HepG2 (cell line): ENCODE data around the gene UGT2A3. TPM values are rescaled to one million over a fixed set of nuclear protein-coding genes. Genes with fewer than 3 reads are reported as not detected.

Experiments
- ATAC-seq: fragments of 200-7000 bp; cut with Tn5 transposase; 3 replicates; pipeline ENCODE4 v1.9.1; 2020; ENCODE audit warnings: mild to moderate bottlenecking, moderate library complexity
- BruUV-seq: library from RNA; stranded (reverse); fragments of 400-500 nt; replicated peaks from 2 replicates; lab custom pipeline; 2021; lab: Mats Ljungman, UMichigan
- CTCF ChIA-PET: fragments of 300-600 bp; formaldehyde crosslinking; extraction: SDS; loops from one replicate; lab custom pipeline; 2021; ENCODE audit warnings: low total read pairs, inconsistent platforms, low intra/inter-chr PET ratio; lab: Yijun Ruan, JAX
- POLR2A ChIA-PET: fragments of 350-600 bp; sonication (Branson Sonifier 250); formaldehyde crosslinking; loops from one replicate; lab custom pipeline; 2020; ENCODE audit warnings: antibody characterized with exemption, inconsistent platforms; lab: Yijun Ruan, JAX
- DNase-seq: peaks from one replicate; pipeline ENCODE4 v3.0.0-alpha.2; 2015; ENCODE audit warnings: low spot score
- FAIRE-seq: peaks from 3 replicates; lab custom pipeline; 2011; peaks lifted over from hg19 to GRCh38; lab: Jason Lieb, UNC
- H2AFZ ChIP-seq: one replicate; pipeline ENCODE4 v1.6.1; 2011; ENCODE audit warnings: low read length, inconsistent platforms
- H3K27ac ChIP-seq: fragments of 300-600 bp; 3 replicates; pipeline ENCODE4 v1.8.0; 2011; ENCODE audit warnings: mixed run types, mild to moderate bottlenecking, mixed read lengths, low read length, inconsistent platforms; ENCODE audit not compliant: insufficient read depth; ENCODE audit errors: extremely low read length
- H3K27me3 ChIP-seq, 2 experiments: fragments of 200-600 bp in 1 of 2; 2 replicates in 1 of 2; 3 replicates in 1 of 2; pipeline versions ENCODE4 v1.6.0 to v1.8.0; 2011; ENCODE audit warnings: low read length in 2 of 2, mild to moderate bottlenecking in 2 of 2, moderate library complexity in 2 of 2, inconsistent platforms in 1 of 2; ENCODE audit not compliant: insufficient read depth in 2 of 2, control insufficient read depth in 1 of 2
- H3K36me3 ChIP-seq, 2 experiments: fragments of 200-600 bp in 1 of 2; replicated peaks in 1 of 2; 2 replicates in 1 of 2; 3 replicates in 1 of 2; pipeline versions ENCODE4 v1.5.1 to v1.8.0; 2011; ENCODE audit warnings: low read length in 2 of 2, inconsistent platforms in 1 of 2; ENCODE audit not compliant: insufficient read depth in 2 of 2, control insufficient read depth in 1 of 2
- H3K4me1 ChIP-seq: 2 replicates; pipeline ENCODE4 v1.5.1; 2012; ENCODE audit warnings: low read length, inconsistent platforms; ENCODE audit not compliant: insufficient read depth
- H3K4me2 ChIP-seq: 2 replicates; pipeline ENCODE4 v1.6.0; 2011; ENCODE audit warnings: low read depth, low read length, inconsistent platforms
- H3K4me3 ChIP-seq, 3 experiments: fragments of 200-600 bp in 1 of 3; sonication (generic), shearing (Covaris generic) in 1 of 3; replicated peaks in 1 of 3; 2 replicates each; pipeline ENCODE4 v1.5.1; 2011 to 2016; ENCODE audit warnings: low read length in 3 of 3, inconsistent platforms in 2 of 3, low read depth in 2 of 3, mild to moderate bottlenecking in 2 of 3, control low read depth in 1 of 3, mixed read lengths in 1 of 3; ENCODE audit not compliant: insufficient read depth in 1 of 3
- H3K79me2 ChIP-seq: one replicate; pipeline ENCODE4 v1.6.1; 2011; ENCODE audit warnings: low read length, inconsistent platforms; ENCODE audit not compliant: insufficient read depth
- H3K9ac ChIP-seq: 2 replicates; pipeline ENCODE4 v1.6.0; 2011; ENCODE audit warnings: mild to moderate bottlenecking, low read depth, low read length, inconsistent platforms; ENCODE audit not compliant: insufficient read depth
- H3K9me3 ChIP-seq: 2 replicates; pipeline ENCODE4 v1.5.1; 2012; ENCODE audit warnings: mild to moderate bottlenecking, low read length
- H4K20me1 ChIP-seq: 2 replicates; pipeline ENCODE4 v1.6.0; 2011; ENCODE audit warnings: inconsistent platforms, mild to moderate bottlenecking, low read length, moderate library complexity; ENCODE audit not compliant: insufficient read depth
- ATRX ChIP-seq: sonication (generic); formaldehyde crosslinking; IDR thresholded peaks from 2 replicates; pipeline ENCODE4 v1.4.0; 2020; ENCODE audit warnings: missing genetic modification reagents, borderline replicate concordance
- DNMT3B ChIP-seq: conservative IDR thresholded peaks from 2 replicates; pipeline ENCODE4 v1.6.1; 2016; ENCODE audit warnings: missing biosample characterization, control low read depth
- DZIP1 ChIP-seq: sonication (generic); formaldehyde crosslinking; IDR thresholded peaks from 2 replicates; pipeline ENCODE4 v1.5.0; 2020; ENCODE audit warnings: mild to moderate bottlenecking, missing genetic modification reagents
- GFI1 ChIP-seq: sonication (generic); formaldehyde crosslinking; IDR thresholded peaks from 2 replicates; pipeline ENCODE4 v1.5.0; 2020; ENCODE audit warnings: missing genetic modification reagents, mild to moderate bottlenecking, borderline replicate concordance
- KDM4B ChIP-seq: sonication (generic); formaldehyde crosslinking; IDR thresholded peaks from 2 replicates; pipeline ENCODE4 v1.4.0; 2020; ENCODE audit warnings: missing genetic modification reagents
- MAFK ChIP-seq, 2 experiments: IDR thresholded peaks in 1 of 2; conservative IDR thresholded peaks in 1 of 2; 2 replicates each; pipeline ENCODE4 v1.6.1; 2011; ENCODE audit warnings: improper control_type of control experiment in 2 of 2, low read length in 2 of 2
- SP140L ChIP-seq: sonication (generic); formaldehyde crosslinking; IDR thresholded peaks from 2 replicates; pipeline ENCODE4 v1.4.0; 2020; ENCODE audit warnings: missing genetic modification reagents, borderline replicate concordance
- STAT5B ChIP-seq: sonication (generic); formaldehyde crosslinking; IDR thresholded peaks from 2 replicates; pipeline ENCODE4 v1.4.0; 2020; ENCODE audit warnings: missing genetic modification reagents
- ZBTB7A ChIP-seq: sonication (generic); formaldehyde crosslinking; IDR thresholded peaks from 2 replicates; pipeline ENCODE4 v1.8.0; 2022; ENCODE audit warnings: mild to moderate bottlenecking, missing genetic modification reagents
- ZNF124 ChIP-seq: sonication (generic); formaldehyde crosslinking; IDR thresholded peaks from 2 replicates; pipeline ENCODE4 v1.4.0; 2020; ENCODE audit warnings: missing genetic modification reagents
- ZNF20 ChIP-seq: sonication (generic); formaldehyde crosslinking; IDR thresholded peaks from 2 replicates; pipeline ENCODE4 v1.4.0; 2020; ENCODE audit warnings: mild to moderate bottlenecking, moderate library complexity, missing genetic modification reagents
- ZNF24 ChIP-seq: fragments of 450-650 bp; IDR thresholded peaks from 2 replicates; pipeline ENCODE4 v1.6.1; 2017; ENCODE audit warnings: antibody characterized with exemption, mild to moderate bottlenecking
- ZNF564 ChIP-seq: sonication (generic); formaldehyde crosslinking; IDR thresholded peaks from 2 replicates; pipeline ENCODE4 v1.8.1; 2023; ENCODE audit warnings: mild to moderate bottlenecking, missing genetic modification reagents
- ZNF672 ChIP-seq: sonication (generic); formaldehyde crosslinking; IDR thresholded peaks from 2 replicates; pipeline ENCODE4 v1.8.1; 2022; ENCODE audit warnings: missing genetic modification reagents
- ZNF75D ChIP-seq: sonication (generic); formaldehyde crosslinking; IDR thresholded peaks from 2 replicates; pipeline ENCODE4 v1.8.1; 2023; ENCODE audit warnings: missing genetic modification reagents, mild to moderate bottlenecking, borderline replicate concordance
- ZNF770 ChIP-seq: sonication (generic); formaldehyde crosslinking; IDR thresholded peaks from 2 replicates; pipeline ENCODE4 v1.5.0; 2020; ENCODE audit warnings: mild to moderate bottlenecking, missing genetic modification reagents
- WGBS: methylation state at CpG from one replicate; pipeline ENCODE4 v1.1.6; 2017; ENCODE audit warnings: low lambda C conversion rate; 5-methylcytosine and 5-hydroxymethylcytosine counted together
- in situ Hi-C: cut with HindIII; loops from 2 replicates; pipeline ENCODE4 v1.10.0; 2017; ENCODE audit warnings: low pct_unique_long_range_greater_than_20kb; ENCODE audit not compliant: extremely low pct_ligation_motif_present
- intact Hi-C: fragments of 100-400 bp; cut with micrococcal nuclease; formaldehyde crosslinking; loops from one replicate; pipeline ENCODE4 v1.10.0; 2022; ENCODE audit not compliant: unreplicated experiment
- polyA plus RNA-seq, 8 experiments: library from polyadenylated mRNA; depleted of rRNA in 3 of 8; stranded (reverse) in 7 of 8; unstranded in 1 of 8; fragments of >200 nt; fragmentation: Illumina TruSeq in 4 of 8; extraction: Trizol in 4 of 8; gene quantifications; 2 replicates each; pipeline versions ENCODE4 v1.2.1 to v1.2.3, GENCODE V29; 2011 to 2016; ENCODE audit warnings: low read depth in 4 of 8, missing spikeins in 1 of 8, mixed read lengths in 1 of 8; ENCODE audit not compliant: insufficient read depth in 1 of 8
- total RNA-seq, 5 experiments: library from RNA; depleted of rRNA; stranded (reverse); fragments of >200 nt; fragmentation: Illumina TruSeq; extraction: Trizol; gene quantifications; 2 replicates each; pipeline ENCODE4 v1.2.3, GENCODE V29; 2016; ENCODE audit warnings: low read depth in 1 of 5

Gene UGT2A3
- total and polyA plus RNA-seq, 2 of the 13 experiments (the other 11 are each of a cell fraction or from before 2014, with no cell fraction given) = 61.3 to 97.2 TPM

- TF ChIP-seq ZNF20 (CRISPR knock-in tag) (no peak), ZNF770 (CRISPR knock-in tag) (no peak), GFI1 (no peak), ZNF75D (CRISPR knock-in tag) (no peak), ZNF124 (no peak), MAFK (conservative IDR thresholded peaks at IDR 0.05 in 1 of 2, IDR thresholded peaks at IDR 0.05 in 1 of 2; ENCODE audit: low read length in 2 of 2) (no peak), SP140L (no peak), ZNF24 (no peak), ZNF672 (CRISPR knock-in tag) (no peak), ATRX (CRISPR knock-in tag) (no peak)
- TF ChIP-seq, all 625 proteins: peak for 0
These were observed 33.8 kb upstream of the UGT2A3 start (continued) for GRCh38 chr4:68985442-68985841.

- Histone ChIP-seq H3K4me1 (no peaks in the 10 kb centered on the region), H3K27ac (no peak overlapping the region), H4K20me1 (no peaks in the 10 kb centered on the region), H2AFZ (no peak overlapping the region), H3K36me3 (no peaks in the 10 kb centered on the region), H3K4me2 (no peak overlapping the region), H3K79me2 (no peaks in the 10 kb centered on the region), H3K27me3 (no peaks in the 10 kb centered on the region), H3K9me3 (no peaks in the 10 kb centered on the region), H3K4me3 (no peak overlapping the region), H3K9ac (no peak overlapping the region)
- ChIA-PET CTCF (no interaction called here), POLR2A (no interaction called here)
- FAIRE-seq (no peak), ATAC-seq (no peak), DNase-seq (no peak)
- in situ Hi-C loops = no loop called here
- intact Hi-C loops = no loop called here
- WGBS = 90% methylated on average over 2 of the region's 2 CpGs
- BruUV-seq = no TSS peak
- TF ChIP-seq DZIP1 (CRISPR knock-in tag) (no peak), STAT5B (CRISPR knock-in tag) (no peak), ZNF564 (CRISPR knock-in tag) (no peak), KDM4B (CRISPR knock-in tag) (no peak), ZBTB7A (CRISPR knock-in tag) (no peak), DNMT3B (CRISPR knock-in tag) (no peak)
These were observed 33.3 kb upstream of the UGT2A3 start for GRCh38 chr4:68984947-68985346.
